ENCODE results near the gene FAM156A. TPM values are rescaled to one million over a fixed set of nuclear protein-coding genes. Genes with fewer than 3 reads are reported as not detected.
"Not testable (repeated sequence)": the region's sequence is repeated elsewhere in the genome, so short reads cannot be mapped to it uniquely, and the experiment has no call there.

The FAM156A gene
- total RNA-seq, 1 donor from 2014 or later, result 7.6 TPM

DNA sequence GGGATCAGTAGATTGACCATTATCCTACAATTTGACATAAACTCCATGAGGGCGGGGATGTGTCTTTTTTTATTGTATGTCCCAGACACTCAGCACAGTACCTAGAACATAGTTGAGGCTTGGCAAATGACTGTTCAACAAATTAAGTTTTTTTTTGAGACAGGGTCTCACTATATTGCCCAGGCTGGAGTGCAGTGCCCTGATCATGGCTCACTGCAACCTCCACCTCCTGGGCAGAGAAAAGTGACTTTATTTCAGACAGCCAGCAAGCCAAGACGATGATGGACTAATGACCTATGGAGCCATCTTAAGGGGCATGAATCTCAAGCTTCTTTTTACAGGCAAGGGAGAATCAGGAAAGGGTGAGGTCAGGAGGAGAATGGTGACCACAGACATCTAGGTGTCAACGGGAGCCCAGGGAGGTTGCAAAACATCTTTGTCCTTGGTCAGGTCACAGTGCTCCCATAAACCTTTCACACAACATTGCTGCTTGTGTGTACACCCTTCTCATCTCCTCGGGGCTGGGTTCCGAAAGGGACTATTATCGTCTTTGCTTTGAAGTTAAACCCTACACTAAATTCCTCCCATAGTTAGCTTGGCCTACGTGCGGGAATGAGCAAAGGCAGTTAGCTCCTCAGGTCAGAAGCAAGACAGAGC is 16.1 kb upstream of the FAM156A start:
- intact Hi-C loops (cut with DNase I); ATAC-seq (ENCODE audit: poor library complexity); DNase-seq: not testable (repeated sequence)

GRCh38 chrX:52967922-52968321 is 9.6 kb upstream of the FAM156A start:
- DNase-seq; ATAC-seq (ENCODE audit: poor library complexity); intact Hi-C loops (cut with DNase I): not testable (repeated sequence)

GRCh38 chrX:52966993-52967738 is 8.8 kb upstream of the FAM156A start:
- peak; percentile 61 for ATAC-seq (ENCODE audit: poor library complexity)
- intact Hi-C loops (cut with DNase I); DNase-seq: not testable (repeated sequence)

GRCh38 chrX:52958961-52959360 is 643 bp upstream of the FAM156A start:
- ATAC-seq (ENCODE audit: poor library complexity); DNase-seq; intact Hi-C loops (cut with DNase I): not testable (repeated sequence)

DNA sequence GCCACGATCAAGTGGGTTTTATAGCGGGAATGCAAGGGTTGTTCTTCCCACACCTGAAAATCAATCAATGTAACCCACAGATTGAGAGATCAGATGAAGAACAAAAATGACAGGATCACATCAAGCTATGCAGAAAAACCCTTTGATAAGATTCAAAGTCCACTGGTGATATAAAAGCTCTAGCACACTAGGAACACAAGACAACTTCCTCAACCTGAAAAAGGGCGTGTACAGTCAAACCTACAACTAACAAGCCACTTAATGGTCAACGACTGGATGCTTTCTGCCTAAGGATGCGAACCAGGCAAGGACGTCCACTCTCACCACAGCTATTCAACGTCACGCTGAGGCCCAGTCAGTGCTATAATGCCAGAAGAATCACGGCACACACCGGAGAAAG is 8.4 kb downstream of the FAM156A start:
- intact Hi-C loops (cut with DNase I); DNase-seq; ATAC-seq (ENCODE audit: poor library complexity): not testable (repeated sequence)

DNA sequence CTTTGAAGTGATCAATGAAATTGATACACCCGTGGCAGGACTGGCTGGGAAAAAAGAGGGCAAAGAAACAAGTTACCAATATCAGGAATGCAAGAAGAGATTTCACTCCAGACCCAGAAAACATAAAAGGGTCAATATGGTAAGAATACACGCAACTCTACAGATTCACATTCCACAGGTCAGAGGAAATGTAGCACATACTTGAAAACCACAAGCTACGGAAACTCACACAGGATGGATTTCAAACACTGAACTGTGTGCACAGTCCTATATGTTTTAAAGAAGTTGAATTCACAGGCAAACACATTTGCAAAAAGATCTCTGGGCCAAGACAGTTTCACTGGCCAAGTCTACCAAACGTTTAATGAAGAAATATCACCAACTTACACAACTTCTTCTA is 9.0 kb downstream of the FAM156A start:
- ATAC-seq (ENCODE audit: poor library complexity); DNase-seq; intact Hi-C loops (cut with DNase I): not testable (repeated sequence)

DNA sequence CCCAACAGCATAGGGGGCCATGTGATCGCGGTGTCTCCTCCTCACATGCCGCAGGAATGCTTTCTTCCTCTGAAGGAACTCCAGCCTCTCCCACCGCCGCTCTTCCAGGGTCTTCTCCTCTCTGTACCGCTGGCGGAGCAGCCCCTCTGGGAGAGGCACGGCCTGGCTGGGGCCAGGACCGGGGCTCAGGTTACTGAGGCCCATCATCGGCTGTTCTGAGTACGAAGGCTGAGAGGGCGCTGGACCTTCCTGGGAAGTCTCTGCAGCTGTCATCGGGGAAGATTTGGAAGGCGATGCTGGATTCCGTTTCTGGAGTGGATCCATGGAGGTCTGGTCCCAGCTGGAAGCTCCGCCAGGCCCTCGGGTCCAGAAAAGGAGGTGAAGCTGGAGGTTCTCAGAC is 10.1 kb downstream of the FAM156A start:
- ATAC-seq (ENCODE audit: poor library complexity); intact Hi-C loops (cut with DNase I); DNase-seq: not testable (repeated sequence)

GRCh38 chrX:52947501-52947900 is 10.8 kb downstream of the FAM156A start:
- intact Hi-C loops (cut with DNase I); DNase-seq; ATAC-seq (ENCODE audit: poor library complexity): not testable (repeated sequence)

- ATAC-seq (ENCODE audit: poor library complexity); DNase-seq; intact Hi-C loops (cut with DNase I): not testable (repeated sequence)
Observed at GRCh38 chrX:52945838-52946494, 12.4 kb downstream of the FAM156A start.

DNA sequence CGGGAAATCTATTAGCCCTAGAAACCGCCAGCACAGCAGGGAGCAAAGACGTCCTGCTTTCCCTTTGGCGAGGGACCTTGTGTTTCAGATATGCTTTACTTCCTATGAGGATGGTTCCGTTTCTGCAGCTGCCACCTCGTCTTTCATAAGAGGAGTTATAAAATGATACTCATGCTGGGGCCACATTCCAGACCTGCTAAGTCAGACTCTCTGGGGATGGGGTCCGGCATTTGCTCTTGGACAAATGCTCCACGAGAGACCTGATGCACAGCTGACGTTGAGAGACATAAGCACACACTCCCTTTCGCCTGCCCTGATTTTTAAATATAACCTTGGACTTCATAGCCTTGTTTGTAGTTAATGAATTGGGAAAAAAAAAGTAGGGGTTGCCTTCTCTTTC is 16.6 kb downstream of the FAM156A start:
- DNase-seq; intact Hi-C loops (cut with DNase I); ATAC-seq (ENCODE audit: poor library complexity): not testable (repeated sequence)

GRCh38 chrX:52940704-52941103 is 17.6 kb downstream of the FAM156A start:
- DNase-seq; ATAC-seq (ENCODE audit: poor library complexity); intact Hi-C loops (cut with DNase I): not testable (repeated sequence)

DNA sequence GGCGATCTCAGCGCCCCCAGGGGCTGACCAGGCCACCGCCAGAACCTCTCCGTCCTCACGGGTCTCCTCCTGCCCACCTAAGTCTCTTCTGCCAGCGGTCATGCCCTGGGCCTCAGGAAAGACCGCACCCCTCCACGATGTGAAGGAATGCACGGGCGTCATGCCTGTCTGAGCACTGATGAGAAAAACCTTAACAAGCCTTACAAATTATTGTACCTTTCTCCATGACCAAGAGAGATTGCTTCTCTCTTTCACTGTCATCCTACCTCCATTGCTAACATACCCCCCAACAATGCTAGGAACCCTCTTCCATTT is 22.9 kb downstream of the FAM156A start:
- intact Hi-C loops (cut with DNase I); DNase-seq: not testable (repeated sequence)
- ATAC-seq (ENCODE audit: poor library complexity), result peak; percentile 16

- peak; percentile 99 for ATAC-seq (ENCODE audit: poor library complexity)
- DNase-seq, result peak; percentile 95
- intact Hi-C loops (cut with DNase I), result no loop called here
Observed at GRCh38 chrX:52934704-52935469, 23.4 kb downstream of the FAM156A start.

DNA sequence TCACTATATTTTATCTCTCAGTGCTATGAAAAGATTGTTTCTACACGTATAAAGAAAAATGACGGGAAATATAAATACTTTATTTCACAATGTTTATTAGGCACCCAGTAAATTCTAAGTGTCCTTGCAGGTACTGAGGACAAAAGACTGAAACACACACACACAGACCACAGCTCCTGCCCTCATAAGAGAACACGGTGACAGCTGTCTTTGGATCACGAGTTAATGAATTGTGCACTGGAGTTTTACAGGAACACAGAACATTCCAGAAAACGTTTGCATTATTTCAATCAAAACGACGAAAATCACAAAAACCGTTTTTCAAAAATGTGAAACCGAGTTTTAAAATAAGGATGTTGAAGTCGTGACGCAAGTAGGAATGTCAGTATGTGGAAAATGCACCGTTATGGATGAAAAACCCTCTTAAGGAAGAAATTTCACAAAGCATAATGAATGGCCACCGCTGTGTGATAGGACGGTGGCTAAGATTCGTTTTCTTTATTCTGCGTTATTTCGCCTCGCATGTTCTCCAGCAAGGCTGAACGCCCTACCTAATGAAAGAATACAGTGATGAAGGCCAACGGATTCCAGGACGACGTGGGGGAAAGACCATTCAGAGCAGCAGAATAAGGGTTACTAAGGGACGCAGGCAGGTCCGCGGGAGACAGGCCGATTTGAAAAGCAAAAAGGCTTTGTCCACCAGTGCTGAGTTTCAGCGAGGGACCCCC is 24.2 kb downstream of the FAM156A start:
- no peak for ATAC-seq (ENCODE audit: poor library complexity)
- intact Hi-C loops (cut with DNase I), result no loop called here
- DNase-seq, result no peak

GRCh38 chrX:52933213-52933612 is 25.1 kb downstream of the FAM156A start:
- DNase-seq (no peak), ATAC-seq (ENCODE audit: poor library complexity) (no peak)
- intact Hi-C loops (cut with DNase I), result no loop called here

DNA sequence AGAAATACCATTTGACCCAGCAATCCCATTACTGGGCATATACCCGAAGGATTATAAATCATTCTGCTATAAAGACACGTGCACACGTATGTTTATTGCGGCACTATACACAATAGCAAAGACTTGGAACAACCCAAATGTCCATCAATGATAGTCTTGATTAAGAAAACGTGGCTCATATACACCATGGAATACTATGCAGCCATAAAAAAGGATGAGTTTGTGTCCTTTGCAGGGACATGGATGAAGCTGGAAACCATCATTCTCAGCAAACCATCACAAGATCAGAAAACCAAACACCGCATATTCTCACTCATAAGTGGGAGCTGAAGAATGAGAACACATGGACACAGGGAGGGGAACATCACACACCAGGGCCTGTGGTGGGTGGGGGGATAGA is 28.1 kb downstream of the FAM156A start:
- DNase-seq; ATAC-seq (ENCODE audit: poor library complexity); intact Hi-C loops (cut with DNase I): not testable (repeated sequence)

DNA sequence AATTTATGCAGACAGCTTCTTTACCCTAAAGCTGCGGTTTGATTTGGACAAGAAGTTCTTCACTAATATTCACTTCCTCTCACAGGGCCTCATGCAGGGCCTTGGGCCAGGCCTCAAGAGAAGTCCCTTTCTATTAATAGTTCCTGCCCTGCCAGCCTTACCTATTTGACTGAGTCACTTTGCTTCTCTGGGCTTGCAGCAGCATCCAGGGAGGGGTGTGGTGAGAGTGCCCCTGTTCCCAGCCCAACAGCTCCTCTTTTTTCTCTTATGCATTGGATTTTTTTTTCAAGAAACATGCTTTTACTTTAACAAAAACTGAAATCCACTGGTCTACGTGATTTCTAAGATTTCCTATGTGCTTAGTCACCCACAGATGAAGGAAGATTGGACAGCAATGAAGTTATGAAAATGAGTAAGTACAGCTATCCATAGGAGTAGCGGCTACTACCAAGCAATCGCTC is 34.5 kb downstream of the FAM156A start:
- ATAC-seq (ENCODE audit: poor library complexity) (peak; percentile 40), DNase-seq (peak; percentile 48)
- intact Hi-C loops (cut with DNase I), result no loop called here

DNA sequence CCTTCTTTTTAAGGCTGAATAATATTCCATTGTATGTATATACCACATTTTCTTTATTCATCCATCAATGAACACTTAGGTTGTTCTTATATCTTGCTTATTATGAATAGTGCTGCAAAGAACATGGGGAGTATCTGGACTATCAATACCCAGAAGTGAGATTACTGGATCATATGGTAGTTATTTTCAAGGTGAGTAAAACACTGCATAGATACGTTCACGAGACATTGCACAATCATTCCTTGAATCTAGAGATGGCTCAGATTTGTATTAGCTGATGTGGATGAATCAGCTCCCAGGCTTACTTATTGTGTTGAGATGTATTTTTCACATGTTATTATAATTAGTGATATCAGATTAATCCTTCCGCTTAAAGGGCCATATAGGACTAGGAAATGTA is 43.6 kb downstream of the FAM156A start:
- intact Hi-C loops (cut with DNase I); ATAC-seq (ENCODE audit: poor library complexity); DNase-seq: not testable (repeated sequence)
